Stimulated activated CD4-positive, alpha-beta T cell treated with anti-CD3 and anti-CD28 coated beads, Interleukin-4, amount 100 ng/mL, for 48 hours (primary cell): ENCODE measurements around the gene FTSJ1.

ENCODE experiments used
- DNase-seq, 2 donors: peaks; one replicate each; pipeline ENCODE4 v3.0.0-alpha.2; 2020; ENCODE audit warnings: low read depth in 2 of 2

Gene FTSJ1

DNA sequence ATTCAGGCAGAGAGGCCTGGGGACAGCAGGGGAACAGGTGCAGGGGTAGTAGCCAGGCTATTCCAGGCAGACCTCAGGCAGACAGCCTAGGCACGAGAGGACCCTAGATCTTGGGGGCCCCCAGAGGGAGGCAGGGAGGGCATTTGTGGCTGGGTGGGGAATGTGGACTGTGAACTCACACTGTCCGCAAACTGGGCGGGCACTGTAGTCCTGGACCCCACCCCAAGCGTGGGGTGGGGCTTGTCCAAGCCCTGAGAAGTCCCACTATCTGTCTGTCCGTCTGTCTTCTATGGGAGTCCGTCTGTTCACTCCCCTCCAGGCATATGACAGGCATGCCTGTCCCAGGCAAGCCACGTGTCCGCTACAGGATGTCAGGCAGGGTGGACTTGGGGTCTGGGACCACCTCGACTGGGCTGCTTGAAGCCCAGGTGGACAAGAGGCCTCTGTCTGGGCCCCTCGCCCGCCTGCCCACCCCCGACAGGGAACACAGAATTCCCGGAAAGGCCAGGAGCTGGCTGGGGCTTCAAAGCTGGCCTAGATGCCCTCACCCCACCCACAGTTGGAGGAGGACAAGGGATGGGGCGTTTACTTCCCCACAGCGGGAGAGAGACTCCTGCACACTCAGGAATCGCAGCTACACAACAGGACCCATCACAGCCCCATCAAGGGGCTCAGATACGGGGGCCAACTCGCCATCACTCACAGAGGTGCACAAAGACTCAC lies 5.7 kb upstream of the FTSJ1 start, which contains the start of gene SLC38A5:
SLC38A5 (minus strand) TSS at position 151 of the 723 bp plus-strand sequence. CDS start 2,336 bp downstream, outside the sequence.
- DNase-seq, result no peak

GRCh38 chrX:48470833-48471118 lies 5.2 kb upstream of the FTSJ1 start:
- DNase-seq, result no peak

DNA sequence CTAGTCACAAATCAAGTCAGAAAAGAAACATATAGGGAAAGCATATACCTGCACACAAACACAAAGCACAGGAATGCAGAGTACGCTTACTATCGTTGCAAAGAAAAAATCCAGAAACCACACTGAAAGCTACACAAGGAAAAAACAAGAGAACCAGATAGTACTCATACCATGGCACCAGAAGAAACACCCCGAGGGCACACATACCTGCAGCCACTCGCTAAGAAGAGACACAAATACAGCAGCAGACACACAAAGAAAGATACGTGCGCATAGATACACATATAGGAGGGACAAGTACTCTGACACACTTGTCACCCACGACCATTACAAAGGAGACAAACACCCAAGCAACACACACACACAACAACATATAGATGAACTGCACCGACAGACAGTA lies 4.5 kb upstream of the FTSJ1 start:
- no peak for DNase-seq

DNA sequence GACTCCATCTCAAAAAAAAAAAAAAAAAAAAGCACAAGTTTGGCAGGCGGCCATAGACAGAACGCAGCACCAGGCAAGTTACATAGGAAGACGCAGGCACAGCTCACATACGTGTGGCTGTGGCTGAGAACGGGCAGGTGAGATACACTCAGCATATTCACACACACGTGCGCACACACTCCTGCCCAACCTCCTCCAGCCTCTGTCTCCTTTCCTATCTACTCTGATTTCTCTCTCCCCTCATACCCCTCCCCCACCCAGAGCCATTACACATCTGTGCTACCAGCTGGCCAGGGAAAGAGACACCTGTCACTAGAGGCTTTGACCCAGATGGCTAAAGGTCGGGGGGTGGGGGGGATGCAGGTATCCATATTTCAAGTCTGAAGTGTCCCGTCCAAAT lies 3.8 kb upstream of the FTSJ1 start:
- no peak for DNase-seq

DNA sequence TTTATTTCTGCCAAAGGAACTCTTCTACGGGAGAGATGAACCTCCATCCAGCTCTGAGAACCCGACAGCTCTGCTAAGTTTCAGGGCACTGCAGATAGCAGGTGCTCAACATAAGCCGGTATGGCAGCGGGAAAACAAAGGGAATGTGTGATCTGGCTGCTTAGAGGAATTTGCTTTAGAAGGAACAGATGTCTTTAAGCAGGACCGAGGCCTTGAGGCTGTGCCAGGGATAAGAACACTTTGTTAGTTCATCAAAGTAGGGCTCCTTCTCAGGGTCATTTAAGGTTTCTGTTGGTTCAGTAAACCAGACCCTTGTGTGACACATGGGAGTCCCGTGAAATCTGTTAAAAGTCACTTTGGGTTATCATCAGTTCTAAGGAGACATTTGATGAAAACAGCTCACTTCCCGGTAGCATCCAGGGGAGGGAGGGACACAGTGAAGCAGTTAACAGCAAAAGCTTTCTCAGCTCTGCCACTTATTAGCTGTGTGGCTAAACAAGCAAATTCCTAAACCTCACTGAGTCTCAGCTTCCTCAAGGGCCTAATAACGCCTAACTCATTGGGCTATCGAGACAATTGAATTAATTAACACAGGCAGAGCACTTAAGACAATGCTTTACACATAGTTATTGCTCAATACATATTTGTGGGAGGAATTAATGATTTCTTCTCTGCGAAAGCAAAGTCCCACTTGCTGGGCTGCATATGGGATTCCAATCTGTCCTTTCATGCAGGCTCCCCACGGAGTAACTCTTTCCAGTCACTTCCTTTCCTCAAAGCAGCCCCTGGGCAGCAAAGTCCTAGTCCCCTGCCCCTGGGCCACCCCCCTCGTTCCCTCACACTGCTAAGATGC lies 2.9 kb upstream of the FTSJ1 start:
- DNase-seq, result no peak

DNA sequence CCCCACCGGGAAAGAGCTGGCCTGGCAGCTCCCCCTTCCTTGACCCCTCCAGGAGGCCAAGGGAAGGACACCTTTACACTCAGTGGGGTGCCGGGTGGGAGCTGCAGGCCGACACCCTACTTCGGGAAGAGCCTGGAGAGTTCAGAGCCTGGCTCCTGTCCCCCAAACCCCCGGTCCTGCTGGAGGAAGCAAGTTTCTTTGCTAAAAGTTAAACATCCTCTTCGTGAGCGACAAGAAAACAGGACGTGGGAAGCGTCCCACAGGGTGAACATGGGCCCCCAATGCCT lies 2.4 kb upstream of the FTSJ1 start:
- DNase-seq, result no peak

- no peak for DNase-seq
These were observed 1.9 kb upstream of the FTSJ1 start for GRCh38 chrX:48474127-48474526.

- no peak for DNase-seq
These were observed 1.4 kb upstream of the FTSJ1 start for GRCh38 chrX:48474581-48474980.

- no peak for DNase-seq
These were observed 703 bp upstream of the FTSJ1 start for GRCh38 chrX:48475296-48475695.

- no peak for DNase-seq
These were observed 920 bp downstream of the FTSJ1 start for GRCh38 chrX:48476919-48477318.

DNA sequence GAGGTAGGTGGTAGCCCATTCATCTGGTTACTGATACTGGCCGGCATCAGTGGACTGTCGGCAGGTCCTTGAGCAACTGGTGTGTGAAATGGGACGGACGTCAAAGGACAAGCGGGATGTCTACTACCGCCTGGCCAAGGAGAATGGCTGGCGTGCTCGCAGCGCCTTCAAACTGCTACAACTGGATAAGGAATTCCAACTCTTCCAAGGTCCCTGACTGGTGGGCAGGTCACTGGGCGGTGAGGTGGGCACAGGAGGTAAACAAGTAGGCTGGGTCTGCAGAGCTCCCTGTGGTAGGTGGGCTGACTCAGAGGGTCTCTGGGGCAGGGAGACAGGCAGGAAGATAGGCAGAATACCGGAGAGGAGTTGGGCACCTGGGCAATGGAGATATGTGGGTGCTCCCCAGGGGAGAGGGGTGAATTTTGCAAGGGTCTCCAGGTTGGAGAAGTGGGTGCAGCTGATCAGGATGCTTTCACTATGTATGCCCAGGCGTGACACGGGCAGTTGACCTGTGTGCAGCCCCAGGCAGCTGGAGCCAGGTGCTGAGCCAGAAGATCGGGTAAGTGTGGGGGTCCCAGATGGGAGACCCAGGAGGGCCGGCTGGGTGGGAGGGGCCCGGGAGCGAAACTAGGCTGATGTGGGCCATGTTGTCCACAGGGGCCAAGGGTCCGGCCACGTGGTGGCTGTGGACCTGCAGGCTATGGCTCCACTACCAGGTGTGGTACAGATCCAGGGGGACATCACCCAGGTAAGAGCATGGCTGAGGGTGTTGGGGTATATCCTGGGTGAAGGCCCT lies 2.2 kb downstream of the FTSJ1 start:
- no peak for DNase-seq

DNA sequence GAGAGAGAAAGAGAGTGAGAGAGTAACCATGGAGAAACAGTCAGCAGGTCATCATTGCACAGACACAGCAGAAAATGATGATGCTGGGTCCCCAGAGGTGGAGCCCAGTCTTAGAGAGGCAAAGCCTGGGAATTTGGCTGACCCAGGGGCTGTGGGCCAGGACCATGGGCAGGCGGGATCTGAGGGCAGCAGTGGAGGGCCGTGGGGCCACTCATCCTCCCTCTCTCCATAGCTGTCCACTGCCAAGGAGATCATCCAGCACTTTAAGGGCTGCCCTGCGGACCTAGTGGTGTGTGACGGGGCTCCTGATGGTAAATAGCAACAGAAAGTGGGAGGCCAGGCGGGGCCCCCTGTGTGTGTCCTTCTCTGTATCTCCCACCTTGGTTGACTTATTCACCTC lies 2.8 kb downstream of the FTSJ1 start:
- no peak for DNase-seq

- no peak for DNase-seq
These were observed 4.1 kb downstream of the FTSJ1 start for GRCh38 chrX:48480142-48480541.

DNA sequence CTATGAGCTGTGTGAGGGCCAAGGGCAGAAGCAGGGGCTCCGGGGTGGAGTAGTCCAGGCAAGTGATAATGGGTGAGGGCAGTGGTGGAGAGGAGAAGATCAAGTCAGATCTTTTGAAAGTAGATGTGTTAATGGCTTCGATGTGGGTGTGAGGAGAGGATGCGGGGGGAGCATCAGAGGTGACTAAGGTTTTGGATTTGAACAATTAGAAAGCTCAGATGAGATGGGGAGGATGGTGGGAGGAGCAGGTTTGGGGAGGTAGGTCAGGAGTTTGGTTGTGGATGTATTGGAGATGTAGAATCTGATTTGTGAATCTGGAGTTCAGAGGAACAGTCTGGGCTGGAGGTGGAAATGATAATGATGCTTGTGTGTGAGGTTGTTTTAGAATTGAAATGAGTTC lies 4.6 kb downstream of the FTSJ1 start:
- no peak for DNase-seq

GRCh38 chrX:48482526-48482925 lies 6.5 kb downstream of the FTSJ1 start:
- DNase-seq, result no peak

- DNase-seq, result no peak
These were observed 11.4 kb downstream of the FTSJ1 start for GRCh38 chrX:48487362-48487798.

DNA sequence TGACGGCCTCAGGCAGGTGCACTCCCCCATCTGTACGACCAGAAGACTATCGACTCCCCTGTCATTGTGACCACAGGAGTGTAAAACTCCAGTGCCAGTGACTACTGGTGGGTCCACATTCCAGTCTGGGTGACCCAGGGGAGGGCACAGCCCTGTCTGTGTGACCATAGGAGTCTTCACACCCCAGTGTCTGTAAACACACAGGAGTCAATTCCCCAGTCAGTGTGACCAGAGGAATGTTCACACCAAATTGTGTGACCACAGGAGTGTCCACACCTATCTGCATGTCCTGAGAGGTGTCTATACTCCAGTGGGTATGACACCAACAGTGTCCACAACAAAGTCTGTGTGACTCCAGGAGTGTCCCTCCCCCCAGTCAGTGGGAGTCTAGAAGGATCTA lies 12.0 kb downstream of the FTSJ1 start:
- DNase-seq, result no peak

GRCh38 chrX:48489296-48489695 lies 13.3 kb downstream of the FTSJ1 start:
- DNase-seq, result no peak

GRCh38 chrX:48489892-48490291 lies 13.9 kb downstream of the FTSJ1 start:
- DNase-seq, result no peak

- no peak for DNase-seq
These were observed 14.7 kb downstream of the FTSJ1 start for GRCh38 chrX:48490661-48491060.

- no peak for DNase-seq
These were observed 15.8 kb downstream of the FTSJ1 start for GRCh38 chrX:48491809-48492208.

DNA sequence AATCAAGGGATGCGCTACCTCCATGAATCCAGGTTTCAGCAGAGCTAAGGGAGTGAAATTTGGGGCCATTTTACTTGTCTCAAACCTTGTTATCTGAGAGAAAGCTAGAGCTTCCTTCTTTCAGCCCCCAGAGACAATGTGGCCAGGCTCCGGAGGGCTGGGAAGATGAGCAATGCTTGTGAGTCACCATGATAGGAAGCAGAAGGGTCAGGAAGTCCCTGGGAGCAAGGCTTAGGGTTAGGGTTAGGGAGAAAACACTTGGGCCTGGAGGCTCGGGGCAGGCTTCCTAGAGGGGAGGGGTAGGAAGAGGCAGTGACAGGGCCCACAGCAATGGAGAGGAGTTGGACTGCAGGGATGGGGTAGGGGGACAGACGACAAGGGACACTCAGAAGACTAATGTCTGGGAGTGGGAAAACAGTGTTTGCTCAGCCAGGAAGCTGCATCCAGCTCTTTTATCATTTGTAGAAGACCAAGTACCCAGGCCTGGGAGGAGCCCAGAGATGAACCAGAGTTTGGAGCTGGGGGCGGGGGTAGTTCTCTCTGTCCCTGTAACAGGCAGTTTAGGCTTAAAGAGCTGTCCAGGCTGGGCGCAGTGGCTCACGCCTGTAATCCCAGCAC lies 16.4 kb downstream of the FTSJ1 start:
- no peak for DNase-seq
